Activated naive CD8-positive, alpha-beta T cell (primary cell): Measurements from ENCODE around the gene SLC22A3.

Experiments used
- H3K27ac Mint-ChIP-seq: one replicate; pipeline ENCODE4 v1.8.0; 2021; ENCODE audit warnings: mixed read lengths
- H3K27me3 Mint-ChIP-seq: one replicate; pipeline ENCODE4 v1.8.0; 2021; ENCODE audit warnings: mixed read lengths
- H3K36me3 Mint-ChIP-seq: one replicate; pipeline ENCODE4 v1.8.0; 2021; ENCODE audit warnings: mixed read lengths
- H3K4me1 Mint-ChIP-seq: one replicate; pipeline ENCODE4 v1.8.0; 2021; ENCODE audit warnings: low read depth, mixed read lengths
- H3K4me3 Mint-ChIP-seq: one replicate; pipeline ENCODE4 v1.8.0; 2021; ENCODE audit warnings: mild to moderate bottlenecking, mixed read lengths
- H3K9me3 Mint-ChIP-seq: one replicate; pipeline ENCODE4 v1.8.0; 2021; ENCODE audit warnings: low read depth, mixed read lengths

The SLC22A3 gene

DNA sequence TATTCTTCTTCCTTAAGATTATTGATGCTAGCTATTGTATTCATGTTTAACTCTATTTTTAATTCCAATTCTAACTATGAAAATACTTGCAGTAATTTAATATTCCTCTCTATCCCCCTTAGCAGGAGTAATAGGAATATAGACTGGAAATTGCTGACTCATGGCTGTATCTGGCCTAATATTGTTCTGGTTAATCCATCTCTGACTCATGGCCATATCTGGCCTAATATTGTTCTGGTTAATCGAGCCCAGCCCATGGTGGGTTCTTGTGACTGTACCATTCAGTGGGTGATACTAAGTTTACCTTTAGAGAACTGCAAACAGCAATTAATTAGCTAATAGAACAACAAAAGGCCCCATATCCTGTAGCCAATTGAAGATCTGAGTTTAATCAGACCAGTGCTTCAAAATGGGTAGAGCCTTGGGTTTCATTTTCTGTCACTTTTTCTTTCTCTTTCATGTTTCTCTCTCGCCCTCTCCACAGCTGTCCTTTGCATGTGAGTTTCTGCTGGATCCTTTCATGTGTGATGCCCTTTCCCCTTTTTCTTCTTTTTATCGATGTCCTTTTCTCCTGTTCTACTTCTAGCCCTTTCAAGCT, 50.6 kb downstream of the SLC22A3 start:
- H3K9me3 Mint-ChIP-seq: no peaks in the 10 kb centered on the region
- no peak overlapping the region for H3K4me3 Mint-ChIP-seq
- H3K27me3 Mint-ChIP-seq: peaks cover 11% of the 10 kb centered on the region
- H3K4me1 Mint-ChIP-seq: peaks cover 4% of the 10 kb centered on the region
- peaks cover 2% of the 10 kb centered on the region for H3K36me3 Mint-ChIP-seq
- no peak overlapping the region for H3K27ac Mint-ChIP-seq

- peaks cover 2% of the 10 kb centered on the region for H3K36me3 Mint-ChIP-seq
- H3K4me1 Mint-ChIP-seq: peaks cover 4% of the 10 kb centered on the region
- no peak overlapping the region for H3K4me3 Mint-ChIP-seq
- H3K27me3 Mint-ChIP-seq: peaks cover 8% of the 10 kb centered on the region
- H3K27ac Mint-ChIP-seq: no peak overlapping the region
- no peaks in the 10 kb centered on the region for H3K9me3 Mint-ChIP-seq
Measured at GRCh38 chr6:160400446-160400845, 52.3 kb downstream of the SLC22A3 start.

DNA sequence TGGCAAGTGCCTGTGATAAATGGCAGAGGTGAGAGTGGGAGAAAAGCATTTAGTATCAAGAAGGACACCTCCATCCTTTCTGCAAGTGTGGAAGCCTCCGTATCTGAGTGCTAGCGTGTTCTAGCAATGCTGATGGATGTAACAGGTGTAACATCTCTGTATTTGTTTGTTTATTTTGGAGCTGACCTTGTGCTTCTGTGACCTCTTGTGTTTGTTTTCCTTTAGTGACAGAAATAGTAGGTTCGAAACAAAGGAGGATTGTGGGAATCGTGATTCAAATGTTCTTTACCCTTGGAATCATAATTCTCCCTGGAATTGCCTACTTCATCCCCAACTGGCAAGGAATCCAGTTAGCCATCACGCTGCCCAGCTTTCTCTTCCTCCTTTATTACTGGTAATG, 60.4 kb downstream of the SLC22A3 start:
- H3K27me3 Mint-ChIP-seq: peaks cover 7% of the 10 kb centered on the region
- no peaks in the 10 kb centered on the region for H3K36me3 Mint-ChIP-seq
- H3K27ac Mint-ChIP-seq: no peak overlapping the region
- no peaks in the 10 kb centered on the region for H3K4me1 Mint-ChIP-seq
- no peaks in the 10 kb centered on the region for H3K9me3 Mint-ChIP-seq
- no peak overlapping the region for H3K4me3 Mint-ChIP-seq

DNA sequence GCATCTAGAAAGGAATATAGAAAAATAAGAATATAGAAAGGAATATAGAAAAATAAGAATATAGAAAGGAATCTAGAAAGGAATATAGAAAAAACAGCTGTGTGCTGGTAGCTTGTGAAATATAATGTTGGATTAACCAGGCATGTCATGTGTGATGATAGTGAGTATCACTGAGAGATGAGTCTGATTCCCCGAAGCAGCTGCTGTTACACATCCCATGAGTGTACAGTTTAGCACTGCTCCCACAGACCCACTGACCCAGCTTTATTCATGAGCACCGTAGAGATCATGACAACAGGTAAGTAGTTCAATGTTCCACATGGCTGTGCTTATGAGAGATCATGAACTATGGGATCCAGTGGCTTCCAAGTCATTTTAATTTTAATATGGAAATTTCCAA, 64.8 kb downstream of the SLC22A3 start:
- H3K9me3 Mint-ChIP-seq: no peaks in the 10 kb centered on the region
- peaks cover 12% of the 10 kb centered on the region for H3K27me3 Mint-ChIP-seq
- H3K36me3 Mint-ChIP-seq: no peaks in the 10 kb centered on the region
- H3K4me1 Mint-ChIP-seq: no peaks in the 10 kb centered on the region
- no peak overlapping the region for H3K4me3 Mint-ChIP-seq
- H3K27ac Mint-ChIP-seq: no peak overlapping the region

- H3K36me3 Mint-ChIP-seq: no peaks in the 10 kb centered on the region
- no peak overlapping the region for H3K4me3 Mint-ChIP-seq
- no peaks in the 10 kb centered on the region for H3K4me1 Mint-ChIP-seq
- H3K27me3 Mint-ChIP-seq: peaks cover 14% of the 10 kb centered on the region
- no peak overlapping the region for H3K27ac Mint-ChIP-seq
- H3K9me3 Mint-ChIP-seq: no peaks in the 10 kb centered on the region
Measured at GRCh38 chr6:160417146-160417545, 69.0 kb downstream of the SLC22A3 start.

DNA sequence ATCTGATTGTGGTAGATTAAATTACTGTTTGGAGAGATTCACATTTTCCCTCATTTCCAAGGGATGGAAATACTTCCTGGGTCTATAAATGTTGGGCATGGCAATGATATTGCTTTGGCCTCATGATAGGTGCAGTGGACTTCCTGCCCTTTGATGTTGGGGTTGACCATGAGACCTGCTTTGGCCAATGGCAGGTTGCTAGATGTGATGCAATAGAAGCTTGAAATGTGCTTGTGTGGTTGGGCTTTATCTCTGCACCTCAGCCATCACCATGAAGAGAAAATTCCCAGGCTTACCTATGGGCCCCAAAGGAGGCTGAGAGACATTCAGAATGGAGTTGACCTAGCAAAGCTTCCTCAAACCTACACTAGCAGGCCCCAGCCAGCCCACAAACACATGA, 69.4 kb downstream of the SLC22A3 start:
- no peak overlapping the region for H3K27ac Mint-ChIP-seq
- no peaks in the 10 kb centered on the region for H3K4me1 Mint-ChIP-seq
- H3K9me3 Mint-ChIP-seq: no peaks in the 10 kb centered on the region
- peaks cover 18% of the 10 kb centered on the region for H3K27me3 Mint-ChIP-seq
- H3K4me3 Mint-ChIP-seq: no peak overlapping the region
- H3K36me3 Mint-ChIP-seq: no peaks in the 10 kb centered on the region

- Mint-ChIP-seq H3K9me3 (no peaks in the 10 kb centered on the region), H3K4me1 (no peaks in the 10 kb centered on the region), H3K36me3 (no peaks in the 10 kb centered on the region), H3K4me3 (no peak overlapping the region), H3K27me3 (peaks cover 17% of the 10 kb centered on the region), H3K27ac (no peak overlapping the region)
Measured at GRCh38 chr6:160418370-160418769, 70.2 kb downstream of the SLC22A3 start.

GRCh38 chr6:160419488-160419887, 71.3 kb downstream of the SLC22A3 start:
- no peak overlapping the region for H3K4me3 Mint-ChIP-seq

GRCh38 chr6:160420253-160420968, 72.2 kb downstream of the SLC22A3 start:
- Mint-ChIP-seq H3K36me3 (no peaks in the 10 kb centered on the region), H3K27me3 (peaks cover 13% of the 10 kb centered on the region), H3K4me3 (no peak overlapping the region), H3K4me1 (no peaks in the 10 kb centered on the region), H3K27ac (no peak overlapping the region), H3K9me3 (no peaks in the 10 kb centered on the region)

More at GRCh38 chr6:160419488-160419887, 71.3 kb downstream of the SLC22A3 start:
- H3K27me3 Mint-ChIP-seq: peaks cover 16% of the 10 kb centered on the region
- no peaks in the 10 kb centered on the region for H3K9me3 Mint-ChIP-seq
- no peaks in the 10 kb centered on the region for H3K4me1 Mint-ChIP-seq
- no peak overlapping the region for H3K27ac Mint-ChIP-seq
- no peaks in the 10 kb centered on the region for H3K36me3 Mint-ChIP-seq

GRCh38 chr6:160420969-160421556, 72.9 kb downstream of the SLC22A3 start:
- H3K27ac Mint-ChIP-seq: no peak overlapping the region
- peaks cover 13% of the 10 kb centered on the region for H3K27me3 Mint-ChIP-seq
- no peaks in the 10 kb centered on the region for H3K9me3 Mint-ChIP-seq

GRCh38 chr6:160421854-160422253, 73.7 kb downstream of the SLC22A3 start:
- Mint-ChIP-seq H3K27me3 (peaks cover 16% of the 10 kb centered on the region), H3K27ac (no peak overlapping the region), H3K36me3 (no peaks in the 10 kb centered on the region), H3K9me3 (no peaks in the 10 kb centered on the region), H3K4me1 (peaks cover 9% of the 10 kb centered on the region), H3K4me3 (no peak overlapping the region)

More at GRCh38 chr6:160420969-160421556, 72.9 kb downstream of the SLC22A3 start:
- peaks cover 1% of the 10 kb centered on the region for H3K4me1 Mint-ChIP-seq
- no peaks in the 10 kb centered on the region for H3K36me3 Mint-ChIP-seq
- no peak overlapping the region for H3K4me3 Mint-ChIP-seq

GRCh38 chr6:160424256-160424655, 76.1 kb downstream of the SLC22A3 start:
- Mint-ChIP-seq H3K27me3 (peaks cover 28% of the 10 kb centered on the region), H3K36me3 (no peaks in the 10 kb centered on the region), H3K4me3 (no peak overlapping the region), H3K4me1 (peaks cover 10% of the 10 kb centered on the region), H3K27ac (no peak overlapping the region), H3K9me3 (no peaks in the 10 kb centered on the region)

GRCh38 chr6:160426136-160426535, 78.0 kb downstream of the SLC22A3 start:
- Mint-ChIP-seq H3K9me3 (no peaks in the 10 kb centered on the region), H3K4me1 (peaks cover 10% of the 10 kb centered on the region), H3K27me3 (peaks cover 33% of the 10 kb centered on the region), H3K36me3 (no peaks in the 10 kb centered on the region), H3K27ac (no peak overlapping the region), H3K4me3 (no peak overlapping the region)

DNA sequence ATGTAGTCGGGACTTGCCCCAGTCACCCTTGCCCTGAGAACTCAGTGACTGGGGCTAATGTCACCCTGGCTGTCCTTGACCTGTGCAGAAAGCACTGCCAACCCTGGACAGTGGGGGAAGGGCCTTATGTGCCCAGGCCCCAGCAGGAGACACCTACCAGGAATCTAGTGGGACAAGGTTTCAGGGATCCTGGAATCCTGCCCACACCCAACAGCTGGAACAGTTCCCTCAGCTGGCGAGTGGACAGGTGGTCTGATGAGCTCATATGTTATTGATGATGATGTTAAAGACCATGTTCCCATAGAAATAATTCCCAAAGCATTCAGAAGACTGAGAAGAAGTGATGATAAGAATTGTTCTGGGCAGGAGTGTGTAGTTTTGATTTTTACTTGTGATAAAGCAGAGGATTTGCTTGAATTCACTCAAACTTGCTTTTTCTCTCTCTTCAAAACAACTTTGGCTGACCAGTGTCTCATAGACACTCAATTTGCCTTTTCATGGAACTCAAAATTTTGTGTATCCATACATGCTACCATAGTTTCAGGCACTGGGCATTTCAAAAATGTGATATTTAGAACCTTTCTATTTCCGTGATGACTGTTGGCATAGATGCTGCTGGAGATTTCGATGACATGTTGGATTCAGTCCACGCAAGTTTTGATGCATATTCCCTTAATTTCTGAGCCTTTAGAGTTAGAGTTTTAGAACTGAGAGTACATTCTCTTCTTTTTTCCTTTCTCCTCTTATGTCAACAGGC, 79.3 kb downstream of the SLC22A3 start:
- no peak overlapping the region for H3K4me3 Mint-ChIP-seq
- H3K27me3 Mint-ChIP-seq: peaks cover 31% of the 10 kb centered on the region
- H3K9me3 Mint-ChIP-seq: no peaks in the 10 kb centered on the region
- H3K4me1 Mint-ChIP-seq: peaks cover 10% of the 10 kb centered on the region
- H3K36me3 Mint-ChIP-seq: no peaks in the 10 kb centered on the region
- H3K27ac Mint-ChIP-seq: no peak overlapping the region

DNA sequence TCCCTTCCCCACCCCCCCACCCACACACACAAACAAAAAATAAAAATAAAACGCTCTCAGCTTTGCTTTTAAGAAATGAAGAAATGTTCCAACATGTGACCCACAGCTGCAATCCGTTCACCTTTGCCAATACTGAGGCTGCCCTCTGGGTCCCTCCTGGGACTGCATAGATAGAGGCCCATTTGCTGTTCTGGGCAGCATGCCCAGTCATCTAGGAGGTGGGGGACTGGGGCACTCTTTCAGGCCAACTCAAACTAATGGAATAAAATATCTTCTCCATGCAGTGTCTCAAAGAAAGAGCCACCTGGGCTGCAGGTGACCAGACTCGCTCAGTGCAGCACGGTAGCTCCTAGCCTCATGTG, 79.9 kb downstream of the SLC22A3 start:
- Mint-ChIP-seq H3K36me3 (peaks cover 2% of the 10 kb centered on the region), H3K4me3 (no peak overlapping the region), H3K27me3 (peaks cover 35% of the 10 kb centered on the region), H3K9me3 (no peaks in the 10 kb centered on the region), H3K27ac (no peak overlapping the region), H3K4me1 (peaks cover 10% of the 10 kb centered on the region)
